Stomach (tissue), 9 donors: ENCODE results near the gene GJA3. TPM values are rescaled to one million over a fixed set of nuclear protein-coding genes. Genes with fewer than 3 reads are reported as not detected.

Experiments used
- DNase-seq, 2 donors: peaks; one replicate each; pipeline versions ENCODE4 v3.0.0 to v3.0.0-alpha.2; 2013 to 2019
- H3K27ac ChIP-seq, 5 donors: fragments of 200-600 bp in 4 of 5; sonication (generic) in 4 of 5; one replicate each; pipeline ENCODE4 v1.5.1; 2013 to 2019; ENCODE audit warnings: mild to moderate bottlenecking in 1 of 5, moderate library complexity in 1 of 5
- H3K27me3 ChIP-seq, 3 donors: fragments of 200-600 bp; sonication (generic); one replicate each; pipeline ENCODE4 v1.5.1; 2017 to 2019; ENCODE audit warnings: mixed run types in 1 of 3
- H3K36me3 ChIP-seq, 4 donors: fragments of 200-600 bp; sonication (generic); 1 replicate in 3 of 4; 2 replicates in 1 of 4; pipeline ENCODE4 v1.5.1; 2016 to 2019
- H3K4me1 ChIP-seq, 4 donors: fragments of 200-600 bp; sonication (generic); one replicate each; pipeline ENCODE4 v1.5.1; 2016 to 2019
- H3K4me3 ChIP-seq, 4 donors: fragments of 200-600 bp; sonication (generic) in 3 of 4; one replicate each; pipeline ENCODE4 v1.5.1; 2016 to 2019; ENCODE audit warnings: mild to moderate bottlenecking in 1 of 4
- H3K9me3 ChIP-seq, 4 donors: fragments of 200-600 bp; sonication (generic); one replicate each; pipeline ENCODE4 v1.5.1; 2016 to 2019
- EP300 ChIP-seq: sonication (generic); formaldehyde crosslinking; IDR thresholded peaks from one replicate; pipeline ENCODE4 v1.6.1; 2017; ENCODE audit warnings: antibody characterized with exemption
- POLR2A ChIP-seq, 4 donors: fragments of 450-650 bp; IDR thresholded peaks; one replicate each; pipeline ENCODE4 v1.6.1; 2016; ENCODE audit warnings: antibody characterized with exemption in 4 of 4, control low read depth in 2 of 4, mild to moderate bottlenecking in 1 of 4, moderate library complexity in 1 of 4
- POLR2AphosphoS5 ChIP-seq, 3 donors: sonication (generic); formaldehyde crosslinking; IDR thresholded peaks; one replicate each; pipeline ENCODE4 v1.6.1; 2016; ENCODE audit warnings: antibody characterized with exemption in 3 of 3
- WGBS, 5 donors: extraction: QIAGEN DNeasy Blood & Tissue Kit in 3 of 5; methylation state at CpG; one replicate each; pipeline versions ENCODE4 v1.1.5 to v1.1.7; 2013 to 2018; 5-methylcytosine and 5-hydroxymethylcytosine counted together
- intact Hi-C: fragments of 100-400 bp; cut with DNase I; formaldehyde crosslinking; loops from one replicate; pipeline ENCODE4 v1.15.1; 2023; ENCODE audit warnings: low total_unique reads
- polyA plus RNA-seq, 3 donors: library from polyadenylated mRNA; stranded (reverse); fragments of 200-250 nt; gene quantifications; one replicate each; pipeline ENCODE4 v1.2.3, GENCODE V29; 2013
- total RNA-seq, 5 donors: library from RNA; depleted of rRNA; stranded (reverse); fragments of >200 nt; gene quantifications; one replicate each; pipeline versions ENCODE4 v1.1.0 to v1.2.3, GENCODE V29; 2014 to 2016
- TF ChIP-seq, protein P1 (sequence below), 7 experiments: fragments of 450-650 bp in 4 of 7; fragments of 200-600 bp in 3 of 7; sonication (generic) in 3 of 7; IDR thresholded peaks; one replicate each; pipeline ENCODE4 v1.5.1; 2016 to 2019; ENCODE audit warnings: antibody characterized with exemption in 7 of 7, control low read depth in 2 of 7, mild to moderate bottlenecking in 1 of 7
- donor health status: healthy with polysubstance abuse.
- donor health status: Bipolar disorder and iron deficiency.
- donor health status: healthy.

The GJA3 gene
- total and polyA plus RNA-seq, 8 donors, result 0.13 to 0.14 TPM; not detected in 6

DNA sequence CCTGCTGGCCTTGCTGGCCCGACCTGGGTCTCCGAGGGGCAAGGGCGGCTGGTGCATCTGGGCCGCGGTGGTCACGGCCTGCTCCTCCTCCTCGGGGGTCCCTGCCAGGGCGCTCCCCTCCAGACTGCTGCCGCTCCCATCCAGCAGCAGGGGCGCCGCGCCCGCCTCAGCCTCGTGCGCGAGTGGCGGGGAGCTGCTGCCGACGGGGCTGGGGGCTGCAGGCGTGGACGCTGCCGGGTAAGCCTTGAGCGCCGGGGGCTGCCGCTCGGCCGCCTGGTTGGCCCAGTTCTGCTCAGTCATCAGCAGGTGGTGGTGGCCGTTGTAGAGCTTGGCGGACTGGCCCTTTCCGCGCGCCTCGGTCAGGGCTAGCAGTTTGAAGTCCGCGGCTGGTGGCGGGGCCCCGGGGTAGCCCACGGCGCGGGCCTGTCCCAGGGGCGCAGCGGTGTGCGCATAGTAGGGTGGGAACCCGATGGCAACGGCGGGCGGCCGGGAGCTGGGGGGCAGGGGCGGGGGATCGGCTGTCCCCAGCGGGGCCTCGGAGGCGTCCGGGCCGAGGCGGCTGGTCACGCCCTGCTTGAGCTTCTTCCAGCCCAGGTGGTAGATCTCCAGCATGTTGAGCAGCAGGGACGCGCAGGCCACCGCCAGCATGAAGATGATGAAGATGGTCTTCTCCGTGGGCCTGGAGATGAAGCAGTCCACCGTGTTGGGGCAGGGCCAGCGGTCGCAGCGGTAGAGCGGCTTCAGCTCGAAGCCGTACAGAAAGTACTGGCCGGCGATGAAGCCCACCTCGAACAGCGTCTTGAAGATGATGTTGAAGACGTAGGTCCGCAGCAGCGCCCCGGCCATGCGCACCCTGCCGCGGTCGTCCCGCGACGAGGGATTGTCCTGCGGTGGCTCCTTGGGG lies 18.6 kb downstream of the GJA3 start:
- Histone ChIP-seq H3K4me1 (peaks cover 6 to 10% (median 9%) of the 10 kb centered on the region in 4 donors), H3K27ac (no peak overlapping the region), H3K9me3 (no peaks in the 10 kb centered on the region), H3K4me3 (peak overlapping the region; percentile 0 to 33 (median 12)), H3K36me3 (no peaks in the 10 kb centered on the region), H3K27me3 (peaks cover 0 to 90% (median 15%) of the 10 kb centered on the region in 3 donors)
- 24 to 76% (median 32%) methylated on average over 27 to 84 of the region's 84 CpGs for WGBS, 5 donors
- intact Hi-C loops, result no loop called here
- peak in 1 of 2 donors; percentile 36 for DNase-seq
- TF ChIP-seq POLR2AphosphoS5 (IDR thresholded peaks at IDR 0.05) (no peak), POLR2A (IDR thresholded peaks at IDR 0.05) (no peak)
- TF ChIP-seq, protein P1, sequence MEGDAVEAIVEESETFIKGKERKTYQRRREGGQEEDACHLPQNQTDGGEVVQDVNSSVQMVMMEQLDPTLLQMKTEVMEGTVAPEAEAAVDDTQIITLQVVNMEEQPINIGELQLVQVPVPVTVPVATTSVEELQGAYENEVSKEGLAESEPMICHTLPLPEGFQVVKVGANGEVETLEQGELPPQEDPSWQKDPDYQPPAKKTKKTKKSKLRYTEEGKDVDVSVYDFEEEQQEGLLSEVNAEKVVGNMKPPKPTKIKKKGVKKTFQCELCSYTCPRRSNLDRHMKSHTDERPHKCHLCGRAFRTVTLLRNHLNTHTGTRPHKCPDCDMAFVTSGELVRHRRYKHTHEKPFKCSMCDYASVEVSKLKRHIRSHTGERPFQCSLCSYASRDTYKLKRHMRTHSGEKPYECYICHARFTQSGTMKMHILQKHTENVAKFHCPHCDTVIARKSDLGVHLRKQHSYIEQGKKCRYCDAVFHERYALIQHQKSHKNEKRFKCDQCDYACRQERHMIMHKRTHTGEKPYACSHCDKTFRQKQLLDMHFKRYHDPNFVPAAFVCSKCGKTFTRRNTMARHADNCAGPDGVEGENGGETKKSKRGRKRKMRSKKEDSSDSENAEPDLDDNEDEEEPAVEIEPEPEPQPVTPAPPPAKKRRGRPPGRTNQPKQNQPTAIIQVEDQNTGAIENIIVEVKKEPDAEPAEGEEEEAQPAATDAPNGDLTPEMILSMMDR (IDR thresholded peaks at IDR 0.05), result no peak

GRCh38 chr13:20141238-20142022 lies 19.4 kb downstream of the GJA3 start:
- TF ChIP-seq POLR2A (IDR thresholded peaks at IDR 0.05) (no peak), POLR2AphosphoS5 (IDR thresholded peaks at IDR 0.05) (no peak), EP300 (no peak)
- TF ChIP-seq, protein P1 (IDR thresholded peaks at IDR 0.05), result no peak
- Histone ChIP-seq H3K36me3 (no peaks in the 10 kb centered on the region), H3K9me3 (no peaks in the 10 kb centered on the region), H3K4me1 (peaks cover 9 to 17% (median 13%) of the 10 kb centered on the region in 4 donors), H3K27me3 (peaks cover 0 to 90% (median 19%) of the 10 kb centered on the region in 3 donors), H3K27ac (no peak overlapping the region), H3K4me3 (peak overlapping the region in 3 of 4 donors; percentile 0 to 33 (median 16))
- WGBS, 5 donors, result 60 to 70% (median 64%) methylated on average over 11 to 14 of the region's 14 CpGs
- DNase-seq, result no peak
- intact Hi-C loops, result no loop called here

- Histone ChIP-seq H3K27me3 (peaks cover 3 to 90% (median 24%) of the 10 kb centered on the region in 3 donors), H3K9me3 (no peaks in the 10 kb centered on the region), H3K27ac (no peak overlapping the region), H3K36me3 (no peaks in the 10 kb centered on the region), H3K4me1 (peaks cover 9 to 18% (median 13%) of the 10 kb centered on the region in 4 donors), H3K4me3 (no peak overlapping the region)
- TF ChIP-seq EP300 (no peak), POLR2A (IDR thresholded peaks at IDR 0.05) (no peak), POLR2AphosphoS5 (IDR thresholded peaks at IDR 0.05) (no peak)
- TF ChIP-seq, protein P1 (IDR thresholded peaks at IDR 0.05), result no peak
- DNase-seq, result no peak
- intact Hi-C loops, result no loop called here
- WGBS, 5 donors, result 44 to 72% (median 59%) methylated on average over 4 of the region's 4 CpGs
These were observed 20.4 kb downstream of the GJA3 start for GRCh38 chr13:20140487-20140886.

DNA sequence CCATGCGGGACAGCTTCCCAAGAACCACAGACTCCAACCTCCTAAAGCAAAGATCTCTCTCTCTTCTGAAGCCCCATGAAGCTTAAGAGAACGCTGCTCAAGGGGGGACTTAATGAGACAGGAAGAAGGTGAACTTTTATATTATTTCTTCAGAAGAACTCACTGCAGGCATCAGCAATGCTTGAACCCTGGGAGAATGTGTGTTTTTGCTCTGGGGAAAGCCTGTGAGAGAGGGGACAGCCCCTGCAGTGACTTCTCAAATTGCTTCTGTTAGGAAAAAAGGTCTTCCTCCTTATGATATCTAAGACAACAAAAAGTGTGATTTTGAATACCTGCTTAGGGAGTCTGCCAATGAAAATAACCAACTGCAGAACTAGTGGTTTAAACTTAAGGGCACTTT lies 23.0 kb downstream of the GJA3 start:
- Histone ChIP-seq H3K4me1 (peaks cover 9 to 18% (median 13%) of the 10 kb centered on the region in 4 donors), H3K9me3 (no peaks in the 10 kb centered on the region), H3K36me3 (no peaks in the 10 kb centered on the region), H3K27ac (no peak overlapping the region), H3K27me3 (peaks cover 3 to 92% (median 22%) of the 10 kb centered on the region in 3 donors), H3K4me3 (no peak overlapping the region)
- no peak for TF ChIP-seq POLR2A (IDR thresholded peaks at IDR 0.05)
- intact Hi-C loops, result no loop called here
- no peak for DNase-seq
- 55 to 81% (median 60%) methylated on average over 2 of the region's 2 CpGs for WGBS, 5 donors
